LNCAP (cell line): Measurements from ENCODE around the gene TRAF3.

Experiments
- CTCF ChIP-seq: fragments of 450-650 bp; IDR thresholded peaks from 2 replicates; pipeline ENCODE4 v1.5.1; 2017; ENCODE audit warnings: mild to moderate bottlenecking

Gene TRAF3

GRCh38 chr14:102778338-102779083 lies 1.3 kb downstream of the TRAF3 start:
- TF ChIP-seq CTCF: no peak

- no peak for TF ChIP-seq CTCF
These were observed 1.8 kb downstream of the TRAF3 start for GRCh38 chr14:102779084-102779462.

- TF ChIP-seq CTCF: no peak
These were observed 2.5 kb downstream of the TRAF3 start for GRCh38 chr14:102779574-102780315.

GRCh38 chr14:102781063-102781462 lies 3.8 kb downstream of the TRAF3 start:
- no peak for TF ChIP-seq CTCF

- TF ChIP-seq CTCF: no peak
These were observed 5.7 kb downstream of the TRAF3 start for GRCh38 chr14:102782974-102783373.

GRCh38 chr14:102784892-102785594 lies 7.8 kb downstream of the TRAF3 start:
- TF ChIP-seq CTCF: no peak

GRCh38 chr14:102785595-102785963 lies 8.3 kb downstream of the TRAF3 start:
- no peak for TF ChIP-seq CTCF
